H1 (cell line): ENCODE results near the gene TMTC4. TPM values are rescaled to one million over a fixed set of nuclear protein-coding genes. Genes with fewer than 3 reads are reported as not detected.

Source experiments
- CTCF ChIA-PET: fragments of 300-600 bp; sonication (Branson Sonifier 250); formaldehyde crosslinking; loops from one replicate; lab custom pipeline; 2021; ENCODE audit not compliant: partially characterized antibody; lab: Charles Lee
- POLR2A ChIA-PET: fragments of 300-600 bp; sonication (Branson Sonifier 250); formaldehyde crosslinking; loops from one replicate; lab custom pipeline; 2021; ENCODE audit warnings: inconsistent platforms; ENCODE audit not compliant: partially characterized antibody; lab: Charles Lee
- DNase-seq, 2 experiments: peaks; one replicate each; pipeline versions ENCODE4 v3.0.0 to v3.0.0-alpha.2; 2010 to 2022; ENCODE audit warnings: low spot score in 2 of 2, low read depth in 1 of 2, mixed read lengths in 1 of 2
- FAIRE-seq: peaks from 2 replicates; lab custom pipeline; 2011; peaks lifted over from hg19 to GRCh38; lab: Jason Lieb, UNC
- H2AFZ ChIP-seq: 2 replicates; pipeline ENCODE4 v1.8.1; 2012; ENCODE audit warnings: low read length, inconsistent platforms
- H2AK5ac ChIP-seq: 2 replicates; pipeline ENCODE4 v1.6.1; 2013; ENCODE audit warnings: low read depth, low read length
- H2BK120ac ChIP-seq: replicated peaks from 2 replicates; pipeline ENCODE3; 2013; ENCODE audit warnings: low read depth, low read length, inconsistent platforms
- H2BK12ac ChIP-seq: 2 replicates; pipeline ENCODE4 v1.6.1; 2013; ENCODE audit warnings: low read depth, low read length
- H2BK15ac ChIP-seq: 2 replicates; pipeline ENCODE4 v1.6.1; 2013; ENCODE audit warnings: low read length
- H2BK20ac ChIP-seq: 2 replicates; pipeline ENCODE4 v1.6.1; 2013; ENCODE audit warnings: low read length
- H2BK5ac ChIP-seq: 2 replicates; pipeline ENCODE4 v1.6.1; 2013; ENCODE audit warnings: low read depth, low read length
- H3K14ac ChIP-seq: 2 replicates; pipeline ENCODE4 v1.6.1; 2013; ENCODE audit warnings: inconsistent platforms; ENCODE audit not compliant: insufficient read length
- H3K18ac ChIP-seq: 2 replicates; pipeline ENCODE4 v1.6.1; 2013; ENCODE audit warnings: low read length; ENCODE audit errors: extremely low read depth
- H3K23ac ChIP-seq: 2 replicates; pipeline ENCODE4 v1.6.1; 2013; ENCODE audit warnings: inconsistent platforms; ENCODE audit not compliant: insufficient read length
- H3K23me2 ChIP-seq: 2 replicates; pipeline ENCODE4 v1.6.1; 2013; ENCODE audit warnings: low read depth, low read length
- H3K27ac ChIP-seq: 2 replicates; pipeline ENCODE4 v1.6.1; 2011; ENCODE audit warnings: low read depth, low read length, inconsistent platforms
- H3K27me3 ChIP-seq, 4 experiments: replicated peaks in 1 of 4; 1 replicate in 1 of 4; 2 replicates in 3 of 4; pipeline versions ENCODE4 v1.6.1 to v1.8.1; 2011 to 2013; ENCODE audit warnings: low read length in 3 of 4, mild to moderate bottlenecking in 3 of 4, inconsistent platforms in 2 of 4, mixed read lengths in 2 of 4, moderate library complexity in 1 of 4; ENCODE audit not compliant: control insufficient read depth in 3 of 4, insufficient read depth in 3 of 4; ENCODE audit errors: extremely low read depth in 1 of 4
- H3K36me3 ChIP-seq, 4 experiments: 2 replicates each; pipeline versions ENCODE4 v1.6.1 to v1.8.1; 2011 to 2013; ENCODE audit warnings: mild to moderate bottlenecking in 4 of 4, low read length in 3 of 4, moderate library complexity in 2 of 4, control low read depth in 1 of 4, inconsistent platforms in 1 of 4; ENCODE audit not compliant: insufficient read depth in 4 of 4, control insufficient read depth in 2 of 4
- H3K4ac ChIP-seq: replicated peaks from 2 replicates; pipeline ENCODE3; 2013; ENCODE audit warnings: low read length, low read depth, mixed read lengths, inconsistent platforms; ENCODE audit not compliant: insufficient read length
- H3K4me1 ChIP-seq, 4 experiments: replicated peaks in 1 of 4; 1 replicate in 1 of 4; 2 replicates in 3 of 4; pipeline versions ENCODE4 v1.6.1 to v1.8.1; 2011 to 2013; ENCODE audit warnings: low read length in 3 of 4, inconsistent platforms in 2 of 4, mixed read lengths in 1 of 4; ENCODE audit not compliant: insufficient read depth in 4 of 4, control insufficient read depth in 3 of 4
- H3K4me2 ChIP-seq, 2 experiments: 2 replicates each; pipeline versions ENCODE4 v1.6.1 to v1.8.1; 2011 to 2013; ENCODE audit warnings: low read depth in 2 of 2, low read length in 2 of 2, control low read depth in 1 of 2, inconsistent platforms in 1 of 2, mild to moderate bottlenecking in 1 of 2; ENCODE audit not compliant: insufficient read depth in 1 of 2
- H3K4me3 ChIP-seq, 4 experiments: fragments of 200-600, 300-600 bp in 1 of 4; sonication (generic), shearing (Covaris generic), sonication (Bioruptor Twin) in 1 of 4; 2 replicates each; pipeline versions ENCODE4 v1.5.1 to v1.8.1; 2011 to 2016; ENCODE audit warnings: low read length in 4 of 4, low read depth in 3 of 4, control low read depth in 2 of 4, inconsistent platforms in 2 of 4, mild to moderate bottlenecking in 2 of 4, mixed read lengths in 1 of 4, moderate library complexity in 1 of 4; ENCODE audit not compliant: insufficient read depth in 2 of 4; ENCODE audit errors: extremely low read depth in 1 of 4
- H3K56ac ChIP-seq: replicated peaks from 2 replicates; pipeline ENCODE3; 2013; ENCODE audit warnings: low read depth, mild to moderate bottlenecking, mixed read lengths, low read length, inconsistent platforms; ENCODE audit not compliant: insufficient read length
- H3K79me1 ChIP-seq: 2 replicates; pipeline ENCODE4 v1.6.1; 2013; ENCODE audit warnings: low read depth, low read length, control low read depth
- H3K79me2 ChIP-seq, 2 experiments: 2 replicates each; pipeline versions ENCODE4 v1.6.1 to v1.8.1; 2012 to 2013; ENCODE audit warnings: low read length in 2 of 2, mild to moderate bottlenecking in 2 of 2, inconsistent platforms in 1 of 2; ENCODE audit not compliant: insufficient read depth in 2 of 2, control insufficient read depth in 1 of 2
- H3K9ac ChIP-seq, 4 experiments: replicated peaks in 1 of 4; 1 replicate in 1 of 4; 2 replicates in 3 of 4; pipeline versions ENCODE4 v1.6.1 to v1.8.1; 2011 to 2013; ENCODE audit warnings: low read depth in 3 of 4, low read length in 3 of 4, control low read depth in 2 of 4, mild to moderate bottlenecking in 2 of 4, moderate library complexity in 2 of 4, inconsistent platforms in 1 of 4; ENCODE audit errors: extremely low read depth in 1 of 4
- H3K9me3 ChIP-seq, 2 experiments: 2 replicates each; pipeline versions ENCODE4 v1.6.1 to v1.8.1; 2012 to 2013; ENCODE audit warnings: mild to moderate bottlenecking in 2 of 2, moderate library complexity in 2 of 2, control low read depth in 1 of 2, inconsistent platforms in 1 of 2, low read depth in 1 of 2, low read length in 1 of 2, mixed read lengths in 1 of 2; ENCODE audit not compliant: insufficient read depth in 2 of 2
- H4K20me1 ChIP-seq, 2 experiments: replicated peaks in 1 of 2; 2 replicates each; pipeline versions ENCODE3 to v1.8.1; 2011 to 2013; ENCODE audit warnings: inconsistent platforms in 2 of 2, low read length in 2 of 2, mild to moderate bottlenecking in 1 of 2; ENCODE audit not compliant: insufficient read depth in 2 of 2, control insufficient read depth in 1 of 2
- H4K5ac ChIP-seq: 2 replicates; pipeline ENCODE4 v1.6.1; 2013; ENCODE audit warnings: low read length, low read depth, mixed read lengths, inconsistent platforms; ENCODE audit not compliant: insufficient read length
- H4K8ac ChIP-seq: 2 replicates; pipeline ENCODE4 v1.8.0; 2013; ENCODE audit warnings: mild to moderate bottlenecking, moderate library complexity, low read length, inconsistent platforms; ENCODE audit not compliant: insufficient read depth; ENCODE audit errors: extremely low read depth
- H4K91ac ChIP-seq: replicated peaks from 2 replicates; pipeline ENCODE3; 2013; ENCODE audit warnings: low read length, mixed read lengths, inconsistent platforms; ENCODE audit not compliant: insufficient read length
- GTF2F1 ChIP-seq: IDR thresholded peaks from 2 replicates; pipeline ENCODE4 v1.6.1; 2012; ENCODE audit warnings: low read depth, low read length, improper control_type of control experiment, borderline replicate concordance
- RAD21 ChIP-seq, 2 experiments: IDR thresholded peaks in 1 of 2; conservative IDR thresholded peaks in 1 of 2; 2 replicates each; pipeline ENCODE4 v1.6.1; 2011; ENCODE audit warnings: low read depth in 2 of 2, low read length in 2 of 2, improper control_type of control experiment in 1 of 2, inconsistent platforms in 1 of 2, mild to moderate bottlenecking in 1 of 2, moderate library complexity in 1 of 2
- WGBS, 2 experiments: shearing (Covaris generic) in 1 of 2; methylation state at CpG; one replicate each; pipeline versions ENCODE4 v1.1.6 to v1.1.7; 2013 to 2015; ENCODE audit warnings: low lambda C conversion rate in 2 of 2, mixed read lengths in 2 of 2, inconsistent platforms in 1 of 2, low coverage in 1 of 2, missing lambda C conversion rate in 1 of 2; ENCODE audit not compliant: insufficient replicate concordance in 2 of 2, insufficient coverage in 1 of 2, insufficient read length in 1 of 2; ENCODE audit errors: extremely low coverage in 1 of 2, missing lambda C conversion rate in 1 of 2; 5-methylcytosine and 5-hydroxymethylcytosine counted together
- polyA plus RNA-seq, 7 experiments: library from polyadenylated mRNA; depleted of rRNA in 3 of 7; stranded (reverse) in 5 of 7; unstranded in 2 of 7; fragments of >200 nt in 5 of 7; fragments of 200-250 nt in 2 of 7; gene quantifications; 1 replicate in 5 of 7; 2 replicates in 1 of 7; 4 replicates in 1 of 7; pipeline versions ENCODE4 v1.2.1 to v1.2.3, GENCODE V29; 2011 to 2013; ENCODE audit warnings: missing spikeins in 2 of 7, mixed read lengths in 2 of 7
- total RNA-seq: library from RNA; stranded (reverse); fragmentation: NEBNext Ultra II Directional; extraction: Animal tissue kit (Norgen Biotek cat#: 25700); gene quantifications from 2 replicates; pipeline ENCODE4 v1.2.1, GENCODE V29; 2021

TMTC4 gene
- total and polyA plus RNA-seq, 2 of the 8 experiments (the other 6 are each of a cell fraction or from before 2014, with no cell fraction given), result 26.3 to 42.6 TPM

DNA sequence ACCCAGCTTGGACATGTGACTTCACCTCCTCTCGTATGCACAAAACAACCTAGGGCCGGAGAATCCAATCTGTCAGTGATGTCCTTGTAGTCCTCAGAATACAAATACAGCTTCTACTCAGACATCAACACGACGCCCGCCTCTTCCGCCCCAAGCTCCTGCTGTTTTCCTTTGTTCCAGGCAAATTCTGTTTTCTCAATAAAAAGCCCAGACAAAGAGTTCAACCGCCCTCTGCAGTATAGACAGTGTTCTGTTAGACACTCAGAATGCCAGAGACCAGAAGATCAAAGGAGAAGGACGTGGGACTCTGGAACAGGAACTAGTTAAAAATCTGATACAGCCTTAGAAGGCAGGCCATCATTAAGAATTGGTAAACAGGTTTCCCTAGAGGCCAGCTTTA lies 44.0 kb downstream of the TMTC4 start:
- peaks cover 0 to 6% (median 3%) of the 10 kb centered on the region in 4 experiments; a peak in 2 of 7 replicates for H3K4me1 ChIP-seq
- peak; percentile 8 to 37; a peak in 2 of 4 replicates for TF ChIP-seq RAD21 (IDR thresholded peaks at IDR 0.05 in 1 of 2, conservative IDR thresholded peaks at IDR 0.05 in 1 of 2; ENCODE audit: low read depth in 2 of 2, low read length in 2 of 2)
- no peak for TF ChIP-seq GTF2F1
- TF ChIP-seq, all 59 proteins: peak for 1
- Histone ChIP-seq H2BK5ac (no peak overlapping the region), H2BK120ac (no peak overlapping the region), H2AK5ac (no peak overlapping the region), H3K79me1 (no peaks in the 10 kb centered on the region), H2AFZ (no peak overlapping the region), H3K4me3 (no peak overlapping the region), H3K79me2 (no peaks in the 10 kb centered on the region), H2BK15ac (no peak overlapping the region), H3K36me3 (peaks cover 0 to 42% (median 22%) of the 10 kb centered on the region in 4 experiments; a peak in 7 of 8 replicates), H3K14ac (no peak overlapping the region), H3K4me2 (no peak overlapping the region), H4K20me1 (peaks cover 0 to 2% of the 10 kb centered on the region in 2 experiments), H4K91ac (no peak overlapping the region), H4K8ac (no peak overlapping the region), H3K56ac (no peak overlapping the region), H3K9me3 (no peaks in the 10 kb centered on the region), H3K23ac (no peak overlapping the region), H4K5ac (no peak overlapping the region), H3K4ac (no peak overlapping the region), H3K23me2 (no peaks in the 10 kb centered on the region; the same call in 1 of the 2 replicates), H3K18ac (no peak overlapping the region), H3K27ac (no peak overlapping the region), H2BK20ac (no peak overlapping the region), H3K27me3 (no peaks in the 10 kb centered on the region), H3K9ac (no peak overlapping the region), H2BK12ac (no peak overlapping the region)
- DNase-seq (no peak), FAIRE-seq (no peak)
- ChIA-PET POLR2A (interaction anchor here (1.0 kb wide), 1 partner anchor 12 kb away, joined by 3 read pairs; no protein-coding TSS in a partner anchor), CTCF (interaction anchor here (0.6 to 1.5 kb wide), 12 partner anchors 10 to 1154 kb away, joined by 3 to 14 read pairs (median 3); no protein-coding TSS in a partner anchor)
- WGBS, 2 experiments, result 75% methylated on average over 8 of the region's 8 CpGs; no CpG with 5 or more reads in 1 of the 2 experiments
